A673 (cell line): ENCODE data around the gene TNP2.

ENCODE experiments used
- CTCF ChIP-seq: fragments of 300-800, 200-600 bp; sonication (generic); conservative IDR thresholded peaks from 2 replicates; pipeline ENCODE4 v1.5.1; 2017; ENCODE audit warnings: low read depth, mild to moderate bottlenecking, antibody characterized with exemption, low read length, moderate library complexity, mixed read lengths
- EZH2 ChIP-seq: fragments of 200-600 bp; sonication (generic); IDR thresholded peaks from 2 replicates; pipeline ENCODE4 v1.6.1; 2017; ENCODE audit warnings: borderline replicate concordance, low read depth, mild to moderate bottlenecking, mixed read lengths, antibody characterized with exemption, low read length; ENCODE audit not compliant: poor library complexity, severe bottlenecking

GRCh38 chr16:11260596-11260966, 8.5 kb downstream of the TNP2 start:
- TF ChIP-seq CTCF, result no peak
- TF ChIP-seq EZH2, result no peak
